K562 (cell line): ENCODE data around the gene STK11. TPM values are rescaled to one million over a fixed set of nuclear protein-coding genes. Genes with fewer than 3 reads are reported as not detected.

ENCODE experiments used
- ARID1B ChIP-seq: fragments of 450-650 bp; IDR thresholded peaks from 2 replicates; pipeline ENCODE4 v1.6.1; 2016; ENCODE audit warnings: antibody characterized with exemption, mild to moderate bottlenecking, inconsistent platforms
- ARID3B ChIP-seq: fragments of 250-450 bp; sonication (Bioruptor Pico); IDR thresholded peaks from 2 replicates; pipeline ENCODE4 v1.4.0; 2020; ENCODE audit warnings: borderline replicate concordance
- ARNT ChIP-seq, 2 experiments: fragments of 450-650 bp; IDR thresholded peaks; 2 replicates each; pipeline ENCODE4 v1.6.1; 2016; ENCODE audit warnings: mild to moderate bottlenecking in 1 of 2
- ATF6 ChIP-seq: sonication (generic); formaldehyde crosslinking; IDR thresholded peaks from 2 replicates; pipeline ENCODE4 v1.4.0; 2020; ENCODE audit warnings: mild to moderate bottlenecking, missing genetic modification reagents
- GATAD2B ChIP-seq: fragments of 450-650 bp; IDR thresholded peaks from 2 replicates; pipeline ENCODE4 v1.6.1; 2017; ENCODE audit warnings: mild to moderate bottlenecking, borderline replicate concordance
- HCFC1 ChIP-seq: IDR thresholded peaks from 2 replicates; pipeline ENCODE4 v1.6.1; 2012; ENCODE audit warnings: low read depth, low read length, improper control_type of control experiment
- HINFP ChIP-seq: fragments of 450-650 bp; conservative IDR thresholded peaks from 2 replicates; pipeline ENCODE4 v1.6.1; 2016; ENCODE audit warnings: missing genetic modification characterization, low read depth, mild to moderate bottlenecking, control low read depth, missing compliant biosample characterization
- ILK ChIP-seq: fragments of 450-650 bp; IDR thresholded peaks from 2 replicates; pipeline ENCODE4 v1.6.1; 2016; ENCODE audit warnings: missing genetic modification characterization, low read depth, mild to moderate bottlenecking, missing compliant biosample characterization, moderate library complexity, borderline replicate concordance
- NFATC3 ChIP-seq: fragments of 450-650 bp; IDR thresholded peaks from 2 replicates; pipeline ENCODE4 v1.6.1; 2017; ENCODE audit warnings: mild to moderate bottlenecking
- POLR3G ChIP-seq: IDR thresholded peaks from 2 replicates; pipeline ENCODE4 v1.6.1; 2011; ENCODE audit not compliant: insufficient read length, insufficient replicate concordance; ENCODE audit errors: extremely low read depth
- RNF2 ChIP-seq: sonication (generic); IDR thresholded peaks from 2 replicates; pipeline ENCODE4 v1.6.1; 2016
- SAFB2 ChIP-seq: fragments of 200-400 bp; formaldehyde crosslinking; IDR thresholded peaks from 2 replicates; pipeline ENCODE4 v1.6.1; 2018; ENCODE audit warnings: borderline replicate concordance, low read length, low read depth, moderate library complexity; ENCODE audit not compliant: severe bottlenecking
- SNAPC5 ChIP-seq: fragments of 250-450 bp; sonication (Bioruptor Pico); IDR thresholded peaks from 2 replicates; pipeline ENCODE4 v1.8.0; 2021; ENCODE audit warnings: moderate library complexity, mild to moderate bottlenecking, inconsistent platforms
- SREBF2 ChIP-seq: sonication (generic); formaldehyde crosslinking; IDR thresholded peaks from 2 replicates; pipeline ENCODE4 v1.4.0; 2020; ENCODE audit warnings: mild to moderate bottlenecking, missing genetic modification reagents
- STAT5A ChIP-seq: IDR thresholded peaks from 2 replicates; pipeline ENCODE4 v1.6.1; 2012; ENCODE audit warnings: low read length, inconsistent platforms, borderline replicate concordance
- TEAD1 ChIP-seq, 2 experiments: fragments of 450-650 bp in 1 of 2; sonication (generic) in 1 of 2; formaldehyde crosslinking; IDR thresholded peaks; 2 replicates each; pipeline versions ENCODE4 v1.4.0 to v1.8.0; 2020 to 2022; ENCODE audit warnings: mild to moderate bottlenecking in 2 of 2, missing genetic modification reagents in 1 of 2
- ZNF212 ChIP-seq: fragments of 450-650 bp; formaldehyde crosslinking; IDR thresholded peaks from 2 replicates; pipeline ENCODE4 v1.4.0; 2020; ENCODE audit warnings: mild to moderate bottlenecking
- ZNF347 ChIP-seq: fragments of 450-650 bp; formaldehyde crosslinking; IDR thresholded peaks from 2 replicates; pipeline ENCODE4 v1.4.0; 2020; ENCODE audit warnings: low read depth, mild to moderate bottlenecking, moderate library complexity
- polyA plus RNA-seq, 8 experiments: library from polyadenylated mRNA; depleted of rRNA in 4 of 8; stranded (reverse) in 5 of 8; unstranded in 3 of 8; fragments of >200 nt; fragmentation: Nextera tagmentation in 2 of 8; fragmentation: Illumina TruSeq in 1 of 8; extraction: Ambion mirVana in 2 of 8; extraction: Trizol in 1 of 8; gene quantifications; 2 replicates each; pipeline versions ENCODE4 v1.2.1 to v1.2.3, GENCODE V29; 2011 to 2014; ENCODE audit warnings: inconsistent platforms in 1 of 8, missing spikeins in 1 of 8
- total RNA-seq, 7 experiments: library from RNA; depleted of rRNA in 6 of 7; stranded (reverse); fragments of >200 nt in 6 of 7; fragmentation: Illumina TruSeq in 2 of 7; extraction: Trizol in 2 of 7; gene quantifications; 2 replicates each; pipeline versions ENCODE4 v1.2.1 to v1.2.3, GENCODE V29; 2011 to 2021; ENCODE audit warnings: low replicate concordance in 1 of 7
- TF ChIP-seq, protein P1 (sequence below): sonication (generic); formaldehyde crosslinking; IDR thresholded peaks from 2 replicates; pipeline ENCODE4 v1.8.1; 2023; ENCODE audit warnings: missing genetic modification reagents, mild to moderate bottlenecking, borderline replicate concordance

STK11 gene
- total and polyA plus RNA-seq, 9 of the 15 experiments (the other 6 are each of a cell fraction or from before 2014, with no cell fraction given) = 0.15 to 96.5 (median 31.7) TPM

DNA sequence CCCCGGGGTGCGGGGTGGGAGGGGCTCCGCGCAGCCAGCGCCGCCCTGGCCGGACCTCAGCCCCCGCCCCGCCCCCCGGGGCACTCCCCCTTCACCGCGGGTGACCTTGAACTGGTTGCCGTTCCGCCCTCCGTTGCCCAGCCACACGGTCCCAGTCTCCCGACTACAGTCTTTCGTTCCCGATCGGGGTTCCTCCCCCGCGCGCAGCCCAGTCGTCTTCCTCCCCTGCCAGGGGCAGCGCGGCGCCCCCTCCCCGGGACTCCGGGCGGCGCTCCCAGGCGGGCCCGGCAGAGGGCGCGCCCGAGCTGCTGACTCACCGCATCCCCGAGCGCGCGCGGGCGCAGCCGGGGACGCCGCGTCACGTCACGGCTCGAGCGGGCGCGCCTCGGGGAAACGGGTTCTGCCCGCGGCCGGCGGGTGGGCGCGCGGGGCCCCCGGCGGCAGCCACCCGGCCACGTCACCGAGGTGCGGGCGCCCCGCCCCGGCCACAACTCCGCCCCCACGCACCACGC is 43.3 kb downstream of the STK11 start (continued):
- TF ChIP-seq ATF6 (CRISPR knock-in tag) (no peak), HCFC1 (no peak), ARID1B (peak; percentile 6; the same call in 1 of the 2 replicates), ZNF347 (CRISPR knock-in tag) (no peak), ARID3B (CRISPR knock-in tag) (no peak), SAFB2 (no peak), NFATC3 (no peak), STAT5A (0 out of 2 replicates have a peak, but pooled peaks have one; percentile 9), SREBF2 (CRISPR knock-in tag) (no peak), RNF2 (no peak), TEAD1 (CRISPR knock-in tag; IDR thresholded peaks at IDR 0.05) (peak in 1 of 2 experiments; percentile 38; a peak in 1 of 4 replicates), ZNF212 (CRISPR knock-in tag) (no peak), SNAPC5 (CRISPR knock-in tag) (no peak), ARNT (IDR thresholded peaks at IDR 0.05) (no peak), ILK (tag) (no peak), HINFP (tag) (no peak), POLR3G (no peak), GATAD2B (peak; percentile 99)
- TF ChIP-seq, protein P1, sequence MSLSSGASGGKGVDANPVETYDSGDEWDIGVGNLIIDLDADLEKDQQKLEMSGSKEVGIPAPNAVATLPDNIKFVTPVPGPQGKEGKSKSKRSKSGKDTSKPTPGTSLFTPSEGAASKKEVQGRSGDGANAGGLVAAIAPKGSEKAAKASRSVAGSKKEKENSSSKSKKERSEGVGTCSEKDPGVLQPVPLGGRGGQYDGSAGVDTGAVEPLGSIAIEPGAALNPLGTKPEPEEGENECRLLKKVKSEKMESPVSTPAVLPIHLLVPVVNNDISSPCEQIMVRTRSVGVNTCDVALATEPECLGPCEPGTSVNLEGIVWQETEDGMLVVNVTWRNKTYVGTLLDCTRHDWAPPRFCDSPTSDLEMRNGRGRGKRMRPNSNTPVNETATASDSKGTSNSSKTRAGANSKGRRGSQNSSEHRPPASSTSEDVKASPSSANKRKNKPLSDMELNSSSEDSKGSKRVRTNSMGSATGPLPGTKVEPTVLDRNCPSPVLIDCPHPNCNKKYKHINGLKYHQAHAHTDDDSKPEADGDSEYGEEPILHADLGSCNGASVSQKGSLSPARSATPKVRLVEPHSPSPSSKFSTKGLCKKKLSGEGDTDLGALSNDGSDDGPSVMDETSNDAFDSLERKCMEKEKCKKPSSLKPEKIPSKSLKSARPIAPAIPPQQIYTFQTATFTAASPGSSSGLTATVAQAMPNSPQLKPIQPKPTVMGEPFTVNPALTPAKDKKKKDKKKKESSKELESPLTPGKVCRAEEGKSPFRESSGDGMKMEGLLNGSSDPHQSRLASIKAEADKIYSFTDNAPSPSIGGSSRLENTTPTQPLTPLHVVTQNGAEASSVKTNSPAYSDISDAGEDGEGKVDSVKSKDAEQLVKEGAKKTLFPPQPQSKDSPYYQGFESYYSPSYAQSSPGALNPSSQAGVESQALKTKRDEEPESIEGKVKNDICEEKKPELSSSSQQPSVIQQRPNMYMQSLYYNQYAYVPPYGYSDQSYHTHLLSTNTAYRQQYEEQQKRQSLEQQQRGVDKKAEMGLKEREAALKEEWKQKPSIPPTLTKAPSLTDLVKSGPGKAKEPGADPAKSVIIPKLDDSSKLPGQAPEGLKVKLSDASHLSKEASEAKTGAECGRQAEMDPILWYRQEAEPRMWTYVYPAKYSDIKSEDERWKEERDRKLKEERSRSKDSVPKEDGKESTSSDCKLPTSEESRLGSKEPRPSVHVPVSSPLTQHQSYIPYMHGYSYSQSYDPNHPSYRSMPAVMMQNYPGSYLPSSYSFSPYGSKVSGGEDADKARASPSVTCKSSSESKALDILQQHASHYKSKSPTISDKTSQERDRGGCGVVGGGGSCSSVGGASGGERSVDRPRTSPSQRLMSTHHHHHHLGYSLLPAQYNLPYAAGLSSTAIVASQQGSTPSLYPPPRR (CRISPR knock-in tag) = no peak
